Fibroblast of skin of back (primary cell): ENCODE data around the gene DDAH2.

ENCODE experiments used
- DNase-seq: peaks from one replicate; pipeline ENCODE4 v3.0.0-alpha.2; 2013

Gene DDAH2

DNA sequence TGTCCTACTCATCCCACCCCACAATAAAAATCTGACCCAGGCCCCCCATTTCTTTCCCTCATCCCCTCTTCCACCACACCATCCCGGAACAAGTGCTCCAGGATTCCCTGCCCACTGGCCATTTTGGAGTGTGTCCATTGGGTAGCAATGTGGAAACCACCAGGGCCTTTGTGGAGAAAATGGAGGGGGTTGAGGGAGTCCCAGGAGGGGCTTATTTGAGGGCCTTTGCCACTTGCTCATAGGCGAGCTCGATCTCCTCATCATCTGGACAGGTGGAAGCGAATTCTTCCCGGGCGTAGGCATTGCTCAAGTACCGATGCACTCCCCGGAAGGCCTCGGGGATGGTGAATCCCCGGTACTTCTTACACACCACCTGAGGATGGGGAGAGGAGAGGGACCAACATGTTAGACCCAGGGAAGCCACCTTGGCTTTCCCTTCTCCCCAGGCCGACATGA is 1.6 kb upstream of the DDAH2 start:
- no peak for DNase-seq

DNA sequence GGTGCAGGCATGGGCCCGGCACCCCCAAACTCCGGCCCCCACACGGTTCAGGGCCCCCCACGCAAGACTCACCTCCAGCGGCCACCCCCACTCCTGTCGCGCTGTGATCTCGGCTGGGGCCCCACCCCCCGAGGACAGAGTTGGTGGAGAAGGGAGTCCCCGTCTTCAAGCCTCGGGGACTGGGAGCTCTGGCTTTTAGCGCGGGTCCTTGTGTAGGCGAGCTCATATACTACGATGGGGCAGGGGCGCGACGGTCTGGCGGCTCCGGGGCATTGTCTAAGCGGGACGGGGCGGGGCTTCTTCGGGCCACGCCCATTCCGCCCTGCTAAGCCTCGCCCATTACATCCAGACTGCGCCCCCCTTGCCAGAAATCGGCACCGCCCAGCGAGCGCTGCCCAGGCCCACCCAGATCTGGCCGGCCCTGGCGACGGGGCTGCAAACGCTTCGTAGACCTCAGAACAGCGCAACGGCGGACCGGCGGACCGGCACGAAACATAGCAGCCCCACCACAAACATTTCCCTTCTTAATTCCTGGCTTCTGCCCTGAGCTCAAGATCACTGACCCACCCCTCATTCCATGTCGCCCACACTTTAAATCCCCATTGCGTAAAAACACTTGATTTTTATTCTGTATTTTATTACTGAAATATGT is 1.0 kb upstream of the DDAH2 start:
- peak; percentile 87 for DNase-seq

DNA sequence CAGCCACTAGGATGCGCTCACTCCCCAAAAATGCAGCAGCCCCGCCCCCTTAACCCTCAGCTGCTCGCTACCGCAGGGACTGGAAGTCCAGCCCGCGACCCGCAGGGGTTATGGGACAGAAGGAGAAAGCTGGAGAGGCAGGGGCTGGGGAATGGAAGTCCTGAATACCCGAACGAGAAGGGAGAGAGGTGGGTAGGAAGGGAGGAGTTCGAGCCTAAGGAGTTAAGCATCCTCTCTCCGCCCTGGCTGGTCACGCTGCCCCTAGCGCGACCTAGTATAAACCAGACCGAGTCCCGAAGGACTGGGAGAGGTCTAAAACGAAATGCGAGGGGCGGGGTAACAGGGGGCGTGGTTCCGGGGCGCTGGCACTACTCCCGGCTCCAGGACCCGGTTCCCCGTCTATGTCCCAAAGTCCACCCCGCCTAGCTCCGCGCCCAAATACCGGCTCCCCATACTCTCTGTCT is 448 bp upstream of the DDAH2 start:
- DNase-seq, result peak; percentile 89

DNA sequence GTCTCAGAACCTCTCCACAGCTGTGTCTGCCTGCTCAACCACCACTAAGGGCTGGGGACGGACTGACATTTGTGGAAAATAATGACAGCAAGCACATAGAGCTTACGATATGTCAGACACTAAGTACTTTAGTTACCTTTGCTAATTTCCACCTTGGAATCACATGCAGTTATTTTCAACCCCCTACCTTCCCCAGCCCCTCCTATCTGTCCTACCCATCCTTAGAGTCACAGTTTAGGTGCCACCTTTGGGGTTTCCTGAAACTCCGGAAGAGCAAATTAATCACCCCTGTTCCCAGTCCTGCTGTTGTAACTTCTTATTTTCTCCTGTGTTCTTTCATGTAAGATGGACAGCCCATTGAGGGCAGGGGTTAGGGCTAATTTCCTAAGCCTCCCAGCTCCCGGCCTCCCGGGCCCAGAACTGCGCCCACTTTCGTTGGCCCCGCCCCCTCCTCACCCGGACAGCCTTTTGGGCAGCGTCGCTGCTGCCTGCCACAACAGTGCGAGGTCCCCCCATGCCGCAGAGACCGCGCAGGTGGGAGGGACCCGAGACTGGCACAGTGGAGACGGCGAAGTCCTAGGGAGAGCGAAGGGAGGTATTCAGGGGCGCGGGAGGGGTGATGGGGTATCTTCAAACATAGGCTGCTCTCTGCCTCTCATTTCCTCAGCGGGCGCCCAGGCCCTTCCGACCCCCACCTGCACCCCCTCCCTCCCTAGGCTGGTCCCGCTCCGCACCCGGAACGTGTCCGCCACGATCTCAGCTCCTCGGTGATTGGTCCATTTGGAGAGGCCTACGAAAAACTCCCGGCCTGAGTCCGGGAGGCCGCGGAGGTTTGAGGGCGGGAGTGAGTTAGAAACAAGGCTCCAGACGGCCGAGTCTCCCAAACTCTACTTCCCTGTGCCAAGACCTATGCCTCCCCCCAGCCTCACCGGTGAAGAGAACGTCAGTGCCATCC is 1.1 kb downstream of the DDAH2 start:
- DNase-seq, result no peak

DNA sequence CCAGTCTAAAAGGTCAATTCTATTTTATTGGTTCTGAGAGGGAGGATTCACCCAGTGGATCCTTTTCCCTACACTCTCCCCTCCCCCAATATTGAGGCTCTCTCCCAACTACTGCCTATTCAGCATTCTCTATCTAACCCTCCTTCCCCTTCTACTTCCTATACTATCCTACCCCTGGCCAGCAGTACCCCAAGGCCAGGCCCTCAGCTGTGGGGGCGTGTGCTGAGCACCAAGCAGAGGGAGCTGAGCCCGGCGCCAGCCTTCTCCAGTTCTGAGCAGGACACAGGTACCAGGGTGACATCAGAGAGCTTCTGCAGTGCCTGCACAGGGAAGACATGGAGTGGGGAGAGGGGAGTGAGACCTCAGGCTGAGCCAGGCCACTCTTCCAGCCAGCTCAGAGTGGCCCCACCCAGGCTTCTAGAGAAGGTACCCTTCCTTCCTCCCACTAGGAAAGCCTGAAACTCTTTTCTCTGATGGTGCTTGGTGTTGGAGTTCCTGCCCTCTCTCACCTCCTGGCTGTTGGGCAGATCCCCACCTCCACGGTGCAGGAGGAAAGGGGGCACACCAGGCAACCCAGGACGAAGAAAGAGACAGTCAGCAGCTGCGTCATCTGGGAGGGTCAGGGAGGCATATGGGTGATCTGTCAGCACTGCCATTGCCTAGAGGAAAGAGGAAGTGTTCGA is 1.9 kb downstream of the DDAH2 start:
- DNase-seq, result no peak

DNA sequence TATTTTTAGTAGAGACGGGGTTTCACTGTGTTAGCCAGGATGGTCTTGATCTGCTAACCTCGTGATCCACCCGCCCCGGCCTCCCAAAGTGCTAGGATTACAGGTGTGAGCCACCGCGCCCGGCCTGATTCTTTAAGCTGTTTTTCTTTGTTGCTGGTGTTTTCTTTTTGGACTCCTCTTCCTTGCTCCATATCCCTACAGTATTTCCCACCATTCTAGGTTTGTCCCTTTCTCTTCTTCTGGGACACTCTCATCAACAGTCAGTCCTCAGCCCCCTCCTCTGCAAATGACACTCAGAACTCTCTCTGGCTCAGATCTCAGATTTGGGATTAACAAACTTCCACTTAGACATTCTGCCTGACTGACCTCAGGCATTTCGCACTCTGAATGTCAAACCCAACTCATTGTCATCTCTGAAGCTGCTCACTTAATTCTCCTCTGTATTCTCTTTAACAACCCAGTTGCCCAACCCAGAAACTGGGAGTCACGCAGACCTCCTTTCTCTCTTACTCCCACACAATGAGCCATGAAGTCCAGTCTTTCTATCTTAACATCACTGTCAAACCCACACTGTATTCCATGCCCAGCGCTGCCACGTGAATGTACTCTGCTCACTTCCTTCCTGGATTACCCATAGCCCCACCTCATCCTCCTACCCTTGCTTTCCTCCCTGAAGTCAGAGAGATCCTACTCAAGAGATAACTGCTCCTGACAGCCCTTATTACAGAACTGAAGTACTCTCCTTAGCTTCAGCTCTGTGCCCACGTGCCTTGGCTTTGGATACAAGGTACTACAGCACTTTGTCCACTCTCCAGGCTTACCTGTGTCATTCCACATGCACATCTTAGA is 3.4 kb downstream of the DDAH2 start:
- DNase-seq, result no peak

DNA sequence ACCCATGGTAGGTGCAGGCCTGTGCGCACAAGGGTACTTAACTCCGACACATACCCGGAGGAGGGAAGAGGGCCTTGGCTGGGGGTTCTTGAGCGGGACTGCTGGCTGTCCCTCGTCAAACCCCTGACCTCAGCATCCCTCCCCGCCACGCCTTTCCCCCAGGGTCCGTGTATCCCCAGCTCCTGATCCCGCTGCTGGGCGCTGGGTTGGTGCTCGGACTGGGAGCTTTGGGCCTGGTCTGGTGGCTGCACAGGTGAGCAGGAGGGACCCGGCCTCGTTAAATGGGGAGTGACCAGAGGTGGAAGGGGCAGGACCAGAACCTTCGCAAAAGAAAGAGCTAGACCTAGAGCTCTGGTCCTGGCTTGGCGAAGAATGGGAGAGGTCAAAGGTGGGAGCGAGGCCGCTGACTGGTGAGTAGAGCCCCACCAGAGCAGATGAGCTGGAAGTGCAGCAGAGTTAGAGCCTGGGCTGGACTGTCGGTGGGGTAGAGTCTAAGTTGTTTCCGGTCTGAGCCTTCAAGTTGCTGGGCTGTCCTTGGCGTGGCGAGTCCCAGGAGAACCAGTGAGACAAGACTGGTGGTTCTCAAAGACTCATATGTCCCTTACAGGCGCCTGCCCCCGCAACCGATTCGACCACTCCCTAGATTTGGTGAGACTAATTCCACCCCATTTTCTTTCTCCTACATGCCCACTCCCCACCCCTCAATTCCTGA is 5.0 kb downstream of the DDAH2 start:
- no peak for DNase-seq

DNA sequence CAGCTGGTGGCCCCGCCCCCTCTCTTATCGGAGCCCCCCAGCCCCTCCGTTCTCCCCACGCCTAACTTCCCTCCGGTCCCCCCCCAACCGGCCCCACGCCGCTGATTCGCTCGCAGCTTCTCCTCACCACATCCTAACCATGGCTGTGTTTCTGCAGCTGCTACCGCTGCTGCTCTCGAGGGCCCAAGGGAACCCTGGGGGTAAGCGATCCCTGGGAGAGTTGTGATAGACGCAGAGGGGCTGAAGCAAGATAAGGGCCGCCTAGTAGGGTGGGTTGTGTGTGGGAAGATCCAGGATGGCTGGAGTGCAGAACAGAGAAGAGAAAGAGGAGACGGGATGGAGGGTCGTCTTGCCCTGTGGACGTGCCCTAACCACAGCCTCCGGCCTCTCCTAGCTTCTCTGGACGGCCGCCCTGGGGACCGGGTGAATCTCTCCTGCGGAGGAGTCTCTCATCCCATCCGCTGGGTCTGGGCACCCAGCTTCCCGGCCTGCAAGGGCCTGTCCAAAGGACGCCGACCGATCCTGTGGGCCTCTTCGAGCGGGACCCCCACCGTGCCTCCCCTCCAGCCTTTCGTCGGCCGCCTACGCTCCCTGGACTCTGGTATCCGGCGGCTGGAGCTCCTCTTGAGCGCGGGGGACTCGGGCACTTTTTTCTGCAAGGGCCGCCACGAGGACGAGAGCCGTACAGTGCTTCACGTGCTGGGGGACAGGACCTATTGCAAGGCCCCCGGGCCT is 5.7 kb downstream of the DDAH2 start, which contains the start of gene MPIG6B:
Gene MPIG6B (plus strand): TSS at position 129 of the 735 bp plus-strand sequence. CDS start 11 bp downstream, at position 140.
- no peak for DNase-seq

DNA sequence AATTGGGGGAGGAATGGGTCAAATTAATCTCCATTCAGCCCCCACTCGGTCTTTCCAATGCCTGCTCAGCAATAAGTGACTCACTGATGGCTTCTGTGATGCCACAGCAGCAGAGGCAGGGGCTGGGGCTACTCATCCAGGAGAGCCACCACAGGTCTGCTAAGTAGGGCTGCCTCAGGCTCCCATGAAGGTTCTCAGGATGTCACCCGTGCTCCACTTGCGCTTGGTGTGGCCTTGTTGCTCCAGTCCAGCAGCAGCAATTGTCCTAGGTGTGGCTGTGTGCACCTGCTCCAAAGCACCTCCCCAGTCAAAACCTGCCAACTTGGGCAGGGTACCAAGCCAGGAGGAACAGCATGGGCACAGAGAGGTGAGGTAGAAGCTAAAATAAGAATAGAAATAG is 6.9 kb downstream of the DDAH2 start:
- DNase-seq, result no peak

DNA sequence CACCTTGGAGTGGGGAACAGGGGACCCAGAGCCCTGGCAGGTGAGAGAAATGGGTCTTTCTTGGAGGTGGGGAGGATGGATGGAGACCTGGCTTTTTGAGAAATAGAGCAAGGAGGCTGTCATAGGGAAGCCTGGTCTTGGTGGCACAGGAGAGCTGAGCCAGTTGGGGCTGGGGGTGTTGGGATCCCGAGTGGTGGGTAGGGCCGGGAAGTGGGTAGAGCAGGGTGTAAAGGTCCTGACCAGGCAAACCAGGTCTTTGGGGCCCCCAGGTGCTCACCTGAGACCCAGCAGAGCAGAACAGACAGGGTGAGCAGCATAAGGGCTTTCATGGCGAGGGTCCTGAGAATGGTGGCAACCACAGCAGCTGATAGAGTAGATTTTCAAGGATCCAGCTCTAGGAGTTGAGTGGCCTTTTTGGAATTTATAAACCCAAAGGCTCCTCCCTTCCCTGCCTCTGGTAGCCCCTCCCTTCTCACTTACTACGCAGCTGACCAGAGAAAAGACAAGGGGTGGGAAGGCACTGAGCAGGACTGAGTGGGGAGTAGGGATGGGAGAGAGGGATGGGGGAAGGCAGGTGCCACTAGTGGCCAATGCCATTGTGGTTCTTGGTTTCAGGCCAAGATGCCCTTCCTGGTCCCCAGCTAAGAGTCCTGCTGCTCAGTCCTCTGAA is 7.6 kb downstream of the DDAH2 start, which contains the start of gene LY6G6C:
Gene LY6G6C (minus strand): TSS at position 396 of the 670 bp plus-strand sequence. CDS start 67 bp downstream, at position 329.
- no peak for DNase-seq

DNA sequence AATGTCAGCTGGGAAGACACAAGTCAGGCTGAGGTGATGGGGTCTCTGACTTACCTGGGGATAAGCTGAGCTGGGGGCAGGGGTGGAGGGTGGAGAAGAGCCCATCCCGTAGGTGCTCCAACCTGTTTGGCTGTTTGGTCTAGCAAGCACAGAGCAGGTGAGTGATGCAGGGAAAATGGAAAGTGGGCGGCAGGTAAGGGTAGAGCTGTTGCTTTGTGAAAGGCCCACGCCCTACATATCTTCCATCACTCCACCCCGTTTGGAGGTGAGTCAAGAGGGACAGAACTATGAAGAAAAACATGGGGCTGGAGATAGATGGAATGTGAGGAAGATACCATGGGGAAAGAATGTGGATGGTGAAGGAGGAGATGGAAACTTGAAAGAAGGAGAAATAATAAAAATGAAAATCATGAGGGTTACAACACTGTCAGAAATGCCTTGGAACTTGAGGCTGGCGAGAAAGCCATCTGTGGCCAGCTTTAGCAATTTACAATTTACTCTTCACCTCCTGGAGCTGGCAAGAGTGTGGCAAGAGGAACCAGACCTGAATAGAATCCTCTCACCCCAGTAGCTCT is 8.8 kb downstream of the DDAH2 start:
- DNase-seq, result no peak

DNA sequence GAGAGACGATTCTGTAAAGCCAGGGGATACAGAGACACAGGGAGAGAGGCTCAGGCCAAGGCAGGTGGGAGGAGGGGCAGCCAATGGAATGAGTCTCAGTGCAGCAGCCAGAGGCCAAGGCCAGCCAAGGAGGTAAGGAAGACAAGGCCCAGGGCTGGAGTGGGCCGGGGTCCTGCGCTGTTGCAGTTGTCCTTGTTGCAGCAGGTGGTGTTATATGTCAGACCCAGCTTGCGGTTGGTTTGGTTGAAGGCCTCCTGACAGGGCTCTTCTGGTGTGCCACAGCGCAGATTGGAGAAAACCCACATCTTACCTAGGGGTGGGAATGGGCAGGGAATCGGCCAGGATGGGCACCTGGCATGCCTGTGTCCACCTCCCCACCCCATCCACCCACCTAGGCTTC is 10.1 kb downstream of the DDAH2 start:
- no peak for DNase-seq

DNA sequence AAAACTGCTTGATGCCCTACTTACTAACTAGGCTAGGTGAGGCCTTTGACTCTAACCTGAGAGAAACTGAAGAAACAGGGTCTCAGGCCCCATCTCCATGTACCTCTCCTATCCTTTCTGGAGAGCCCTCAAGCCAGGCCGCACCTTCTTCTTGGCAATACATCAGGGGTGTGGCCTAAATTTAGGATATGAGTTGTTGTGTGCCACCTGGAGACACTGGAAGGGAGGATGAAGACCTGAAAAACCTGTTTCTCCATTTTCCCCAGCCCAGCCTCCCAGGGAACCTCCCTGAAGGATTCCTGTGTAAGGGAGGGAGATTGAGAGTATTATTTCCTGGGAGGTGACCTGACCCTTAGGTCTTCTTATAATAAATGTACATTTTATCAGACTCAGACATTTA is 10.8 kb downstream of the DDAH2 start:
- DNase-seq, result no peak

DNA sequence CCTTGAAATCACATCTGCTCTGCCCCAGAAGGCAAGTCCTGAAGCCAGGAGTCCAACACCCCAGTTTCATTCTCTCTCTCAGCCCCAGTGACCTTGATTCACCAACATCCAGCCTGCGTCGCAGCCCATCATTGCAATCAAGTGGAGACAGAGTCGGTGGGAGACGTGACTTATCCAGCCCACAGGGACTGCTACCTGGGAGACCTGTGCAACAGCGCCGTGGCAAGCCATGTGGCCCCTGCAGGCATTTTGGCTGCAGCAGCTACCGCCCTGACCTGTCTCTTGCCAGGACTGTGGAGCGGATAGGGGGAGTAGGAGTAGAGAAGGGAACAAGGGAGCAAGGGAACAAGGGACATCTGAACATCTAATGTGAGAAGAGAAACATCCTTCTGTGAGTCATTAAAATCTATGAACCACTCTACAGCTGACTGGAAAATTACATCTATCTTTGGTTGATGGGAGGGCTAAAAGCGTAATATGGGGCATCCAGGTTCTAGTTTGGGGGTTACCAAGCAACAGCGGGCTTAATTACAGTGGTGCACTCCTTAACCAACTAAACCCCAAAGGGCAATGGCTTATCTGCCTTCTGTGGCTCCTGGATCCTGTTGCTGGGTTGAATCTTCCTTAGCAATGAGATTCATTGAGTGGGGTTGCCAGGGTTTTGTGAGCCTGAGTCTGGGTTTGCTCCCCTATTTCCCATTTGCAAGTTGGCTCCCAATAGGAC is 11.4 kb downstream of the DDAH2 start:
- DNase-seq, result no peak

DNA sequence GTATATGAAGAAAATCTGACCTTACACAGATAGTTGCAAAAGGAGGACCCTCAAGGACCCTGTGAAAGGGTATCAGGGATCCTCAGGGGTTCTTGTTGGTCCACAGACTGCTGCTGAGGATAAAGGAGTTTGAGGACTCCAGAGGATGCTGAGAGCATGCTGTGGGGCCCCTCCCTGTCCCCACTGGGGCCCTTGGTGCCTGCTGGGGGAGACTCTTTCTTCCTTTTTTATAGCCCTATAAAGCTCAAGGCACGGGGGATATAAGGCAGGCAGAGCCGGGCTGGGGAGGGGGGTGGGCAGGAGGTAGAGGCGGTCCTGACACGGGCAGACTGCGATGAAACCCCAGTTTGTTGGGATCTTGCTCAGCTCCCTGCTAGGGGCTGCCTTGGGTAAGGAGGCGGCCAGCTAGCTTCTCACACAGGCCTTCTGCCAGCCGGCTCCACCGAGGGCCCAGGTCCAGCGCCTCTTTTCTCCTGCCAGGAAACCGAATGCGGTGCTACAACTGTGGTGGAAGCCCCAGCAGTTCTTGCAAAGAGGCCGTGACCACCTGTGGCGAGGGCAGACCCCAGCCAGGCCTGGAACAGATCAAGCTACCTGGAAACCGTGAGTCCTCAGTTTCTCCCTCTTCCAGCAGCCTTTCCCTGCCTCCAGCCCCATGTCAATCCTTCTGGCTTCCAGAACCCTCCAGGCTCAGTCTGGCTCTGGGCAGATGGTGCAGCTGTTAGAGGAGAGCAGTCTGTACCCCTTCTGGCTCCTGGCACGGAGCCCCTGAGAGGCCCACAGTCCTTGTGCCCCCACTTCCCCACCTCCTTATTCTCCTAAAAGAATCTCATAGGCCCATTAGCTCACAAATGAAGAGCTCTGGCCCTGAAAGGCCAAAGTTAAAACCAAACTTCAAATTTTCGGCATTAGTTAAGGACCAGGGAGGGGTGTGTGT is 13.8 kb downstream of the DDAH2 start, which contains the start of gene LY6G6D:
Gene LY6G6D (plus strand): TSS at position 327 of the 937 bp plus-strand sequence. CDS start 8 bp downstream, at position 335.
- no peak for DNase-seq

DNA sequence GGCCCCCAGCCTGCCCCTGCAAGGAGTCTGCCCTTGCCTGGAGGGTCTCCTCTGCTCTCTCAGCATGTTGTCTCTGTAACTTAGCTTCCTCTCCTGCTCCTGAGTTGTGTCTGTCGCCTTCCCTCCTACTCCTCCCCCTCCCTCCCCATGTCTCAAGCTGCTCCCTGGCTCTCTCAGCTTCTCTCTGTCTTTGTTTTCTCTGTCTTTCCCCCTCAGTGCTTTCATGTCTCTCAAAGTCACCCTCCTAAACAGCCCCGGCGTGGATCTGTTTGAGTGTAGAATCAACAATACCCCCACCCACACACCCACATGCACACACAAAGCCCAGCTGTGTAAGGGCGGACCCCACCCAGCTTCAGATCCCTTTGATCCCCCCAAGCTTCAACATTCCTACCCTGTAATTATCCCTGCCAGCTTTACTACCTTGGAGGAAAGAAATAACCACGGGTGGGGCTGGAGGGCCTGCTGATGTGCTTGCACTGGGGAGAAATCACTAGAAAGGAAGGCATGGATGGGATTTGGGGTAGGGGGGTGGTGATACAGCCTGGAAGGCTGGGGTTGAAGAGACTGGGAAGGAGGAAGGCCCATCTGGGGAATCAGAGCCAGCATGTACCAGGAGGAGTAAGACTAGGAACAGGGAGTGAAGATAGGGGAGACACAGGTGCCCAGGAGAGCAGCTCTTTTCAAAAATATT is 15.0 kb downstream of the DDAH2 start:
- no peak for DNase-seq

DNA sequence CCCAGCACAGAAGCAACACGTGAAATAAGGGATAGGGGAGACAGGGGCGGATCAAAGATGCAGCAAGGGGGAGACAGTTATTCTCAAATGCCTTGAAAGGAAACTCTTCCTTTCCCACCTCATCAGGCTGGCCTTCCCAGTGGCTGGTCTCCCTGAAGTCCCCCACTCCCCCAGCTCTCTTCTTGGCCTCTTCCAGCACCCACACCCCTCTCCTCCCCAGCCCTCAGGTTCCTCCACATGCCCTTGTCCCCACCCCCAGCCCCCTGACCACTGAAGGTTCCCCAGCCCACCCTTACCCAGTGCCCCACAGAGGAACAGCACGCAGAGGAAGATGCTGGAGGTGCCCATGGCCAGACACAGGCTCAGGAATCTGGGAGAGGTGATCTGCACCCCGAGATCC is 15.6 kb downstream of the DDAH2 start:
- no peak for DNase-seq
